A549 (cell line): Measurements from ENCODE around the gene DIAPH1.

Experiments
- CEBPB ChIP-seq, 2 experiments: fragments of >200 bp in 1 of 2; sonication (Bioruptor Twin) in 1 of 2; formaldehyde crosslinking in 1 of 2; IDR thresholded peaks; 2 replicates each; pipeline ENCODE4 v1.6.1; 2012 to 2016
- CTCF ChIP-seq: fragments of >200 bp; sonication (Bioruptor Twin); formaldehyde crosslinking; IDR thresholded peaks from 3 replicates; pipeline ENCODE4 v1.5.1; 2016
- EP300 ChIP-seq, 2 experiments: fragments of >200 bp; sonication (Bioruptor Twin); formaldehyde crosslinking; IDR thresholded peaks; 2 replicates in 1 of 2; 3 replicates in 1 of 2; pipeline ENCODE4 v1.6.1; 2016 to 2017
- HMGXB4 ChIP-seq: fragments of 250-450 bp; sonication (Bioruptor Pico); IDR thresholded peaks from 2 replicates; pipeline ENCODE4 v1.5.0; 2021; ENCODE audit warnings: mild to moderate bottlenecking, moderate library complexity, borderline replicate concordance
- POLR2A ChIP-seq: IDR thresholded peaks from 2 replicates; pipeline ENCODE4 v1.6.1; 2012; ENCODE audit warnings: mild to moderate bottlenecking, low read length
- RAD21 ChIP-seq, 2 experiments: fragments of >200 bp in 1 of 2; sonication (Bioruptor Twin) in 1 of 2; formaldehyde crosslinking in 1 of 2; IDR thresholded peaks in 1 of 2; conservative IDR thresholded peaks in 1 of 2; 2 replicates in 1 of 2; 3 replicates in 1 of 2; pipeline ENCODE4 v1.6.1; 2012 to 2018; ENCODE audit warnings: inconsistent platforms in 1 of 2
- REST ChIP-seq: fragments of 200-600 bp; sonication (generic); IDR thresholded peaks from 2 replicates; pipeline ENCODE4 v1.6.1; 2016; ENCODE audit warnings: antibody characterized with exemption, mild to moderate bottlenecking, moderate library complexity
- RFX5 ChIP-seq: fragments of 450-650 bp; IDR thresholded peaks from 2 replicates; pipeline ENCODE4 v1.7.1; 2014; ENCODE audit warnings: antibody characterized with exemption, mild to moderate bottlenecking, moderate library complexity
- SMC3 ChIP-seq: fragments of >200 bp; sonication (Bioruptor Twin); formaldehyde crosslinking; IDR thresholded peaks from 3 replicates; pipeline ENCODE4 v1.6.1; 2018; ENCODE audit warnings: inconsistent platforms

- TF ChIP-seq RAD21 (conservative IDR thresholded peaks at IDR 0.05 in 1 of 2, IDR thresholded peaks at IDR 0.05 in 1 of 2): no peak
- no peak for TF ChIP-seq POLR2A
- no peak for TF ChIP-seq CTCF
- TF ChIP-seq REST: no peak
- no peak for TF ChIP-seq SMC3
- no peak for TF ChIP-seq CEBPB (IDR thresholded peaks at IDR 0.05)
- TF ChIP-seq RFX5: no peak
- no peak for TF ChIP-seq HMGXB4 (CRISPR knock-in tag)
- TF ChIP-seq EP300 (IDR thresholded peaks at IDR 0.05): no peak
Measured at GRCh38 chr5:141611289-141611688, 7.5 kb downstream of the DIAPH1 start.
